HG03571 (cell line): ENCODE measurements around the gene ABCA9.
"Not testable (repeated sequence)": the region's sequence is repeated elsewhere in the genome, so short reads cannot be mapped to it uniquely, and the experiment has no call there.

Experiments used
- ATAC-seq: cut with Tn5 transposase; IDR thresholded peaks from one replicate; pipeline ENCODE4 v1.9.1; 2021; ENCODE audit not compliant: unreplicated experiment

ABCA9 gene

GRCh38 chr17:68954146-68954896, 106.4 kb downstream of the ABCA9 start:
- no peak for ATAC-seq

GRCh38 chr17:68953340-68953997, 107.3 kb downstream of the ABCA9 start:
- ATAC-seq, result no peak

GRCh38 chr17:68950725-68951124, 110.0 kb downstream of the ABCA9 start:
- no peak for ATAC-seq

- not testable (repeated sequence) for ATAC-seq
Measured at GRCh38 chr17:68947868-68948267, 112.9 kb downstream of the ABCA9 start.

DNA sequence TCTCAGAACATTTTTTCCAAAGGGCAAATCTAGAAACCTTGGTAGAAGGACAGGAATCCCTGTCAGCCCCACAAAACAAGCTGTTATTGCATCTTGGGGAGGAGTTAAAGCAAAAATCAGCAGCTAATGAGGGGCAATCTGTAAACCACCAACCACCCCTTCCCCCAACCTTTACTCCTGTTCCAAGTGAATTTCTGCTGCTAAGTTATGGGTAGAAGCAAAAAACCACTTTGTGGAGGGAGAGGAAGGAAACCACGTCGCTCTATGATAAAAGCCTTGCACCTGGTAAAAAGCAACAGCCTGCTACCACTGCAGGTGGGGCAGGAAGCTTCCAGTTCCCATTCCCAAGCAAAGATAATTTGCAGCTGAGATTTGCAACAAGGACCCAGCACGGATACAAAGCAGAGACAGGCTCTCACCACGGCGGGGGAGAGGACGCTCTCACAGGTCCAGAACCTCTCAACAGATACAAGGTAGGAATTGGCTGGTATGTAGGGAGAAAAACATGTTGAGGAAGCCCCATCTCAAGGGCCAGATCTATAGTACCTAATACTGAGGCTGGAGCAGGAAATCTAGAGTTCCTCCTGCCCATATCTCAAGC, 116.2 kb downstream of the ABCA9 start:
- no peak for ATAC-seq

DNA sequence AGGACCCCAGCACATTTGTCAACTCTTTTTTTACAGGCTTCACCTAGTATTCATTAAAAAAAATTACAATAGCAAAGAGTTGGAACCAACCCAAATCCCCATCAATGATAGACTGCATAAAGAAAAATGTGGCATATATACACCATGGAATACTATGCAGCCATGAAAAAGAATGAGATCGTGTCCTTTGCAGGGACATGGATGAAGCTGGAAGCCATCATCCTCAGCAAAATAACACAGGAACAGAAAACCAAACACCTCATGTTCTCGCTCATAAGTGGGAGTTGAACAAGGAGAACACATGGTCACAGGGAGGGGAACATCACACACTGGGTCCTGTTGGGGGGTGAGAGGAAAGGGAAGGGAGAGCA, 116.9 kb downstream of the ABCA9 start:
- not testable (repeated sequence) for ATAC-seq

DNA sequence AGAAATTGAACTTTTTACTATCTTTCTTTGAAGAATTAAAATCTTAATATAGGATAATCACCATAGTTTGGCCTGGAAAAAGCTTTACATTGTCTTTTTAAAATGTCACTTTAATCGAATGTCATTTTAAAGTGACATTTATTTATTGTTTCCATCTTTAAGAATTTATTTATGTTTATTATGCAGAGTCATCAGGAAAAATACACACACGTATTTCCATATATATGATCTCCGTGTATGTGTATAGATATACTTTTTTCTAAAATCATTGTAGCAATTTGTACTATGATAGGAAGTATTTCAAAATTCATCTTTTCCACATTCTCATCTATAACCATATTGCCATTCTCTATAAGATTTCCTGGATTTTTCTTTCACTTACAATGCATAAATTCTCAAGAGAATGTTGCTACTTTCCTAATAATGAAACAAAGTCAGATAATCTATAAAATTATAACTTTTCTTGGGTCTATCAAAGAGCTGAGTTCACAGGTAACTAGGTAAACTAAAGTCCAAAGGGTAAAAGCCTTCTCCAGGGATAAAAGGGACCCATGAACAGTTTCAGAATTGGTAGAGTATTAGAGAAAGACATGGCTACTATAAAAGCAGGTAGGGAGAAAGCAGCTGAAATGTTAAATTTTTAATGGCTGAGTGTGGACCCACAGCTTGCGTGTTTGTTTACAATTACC, 117.5 kb downstream of the ABCA9 start:
- ATAC-seq, result no peak

DNA sequence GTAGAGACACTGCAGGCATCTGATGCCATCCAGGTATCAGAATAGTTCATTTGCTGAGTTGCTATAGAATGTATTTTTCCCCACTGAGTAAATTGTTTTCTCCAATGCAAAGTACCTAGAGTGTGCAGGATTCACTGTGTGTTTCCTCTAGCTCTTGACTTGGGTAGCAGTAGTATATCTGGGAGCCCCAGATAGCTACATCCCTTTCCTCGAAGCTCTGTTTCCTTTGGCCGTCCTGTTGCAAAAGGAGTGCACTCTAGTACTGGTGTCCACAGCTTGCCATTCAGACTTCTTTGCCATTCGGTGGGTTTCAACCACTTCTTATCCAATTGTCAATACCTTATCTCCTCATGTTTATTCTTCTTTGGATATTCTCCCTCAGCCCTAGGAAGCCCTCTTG, 118.3 kb downstream of the ABCA9 start:
- no peak for ATAC-seq

GRCh38 chr17:68941761-68942160, 119.0 kb downstream of the ABCA9 start:
- ATAC-seq, result no peak

- ATAC-seq, result no peak
Measured at GRCh38 chr17:68939195-68939594, 121.5 kb downstream of the ABCA9 start.

DNA sequence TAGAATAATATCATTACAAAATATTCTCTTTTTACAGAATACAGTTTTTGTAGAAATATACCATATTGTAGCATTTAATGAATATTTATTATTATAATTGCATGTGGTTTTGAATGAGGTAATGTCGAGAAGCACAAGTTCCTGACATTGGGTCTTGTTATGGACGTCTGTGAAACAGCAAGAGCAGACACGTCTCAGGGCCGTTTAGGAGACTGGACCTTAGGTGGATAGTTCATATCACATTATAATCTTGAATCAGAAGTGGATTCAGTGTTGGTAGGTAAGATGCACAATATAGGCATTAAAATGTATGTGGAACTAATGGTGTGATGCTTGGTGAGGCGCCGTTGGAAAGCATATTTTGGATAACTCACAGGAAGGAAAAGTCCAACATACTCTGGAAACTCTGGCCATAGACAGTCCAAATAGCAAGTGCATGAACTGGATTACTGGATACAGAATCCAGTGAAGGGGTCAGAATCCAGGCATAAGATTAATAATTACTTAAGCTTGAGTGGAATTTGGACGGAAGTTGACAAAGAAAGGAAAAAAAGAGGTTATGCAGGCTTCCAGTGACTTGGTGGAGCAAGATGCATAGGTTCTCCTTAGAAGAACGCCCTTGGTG, 122.7 kb downstream of the ABCA9 start:
- ATAC-seq, result no peak

DNA sequence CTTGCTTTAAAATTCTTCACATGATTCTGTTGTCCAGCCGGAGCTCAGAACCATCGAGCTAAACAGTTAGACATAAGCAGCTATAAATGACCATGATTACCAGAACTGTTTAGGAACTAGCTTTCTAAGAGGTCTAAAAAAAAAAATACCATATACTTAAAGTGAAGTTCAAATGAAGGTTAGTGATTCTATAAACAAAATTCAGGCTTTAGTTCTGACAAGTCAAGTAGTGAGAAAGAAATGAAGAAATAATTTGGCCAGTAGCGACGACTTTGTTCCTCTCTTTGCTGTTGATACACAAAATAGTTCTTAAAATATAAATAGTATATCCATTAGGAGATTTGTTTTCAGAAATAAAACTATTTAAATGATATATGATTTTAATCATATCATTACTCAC, 133.2 kb downstream of the ABCA9 start:
- ATAC-seq, result no peak

- no peak for ATAC-seq
Measured at GRCh38 chr17:68924793-68925720, 135.7 kb downstream of the ABCA9 start.
